A204.1 (cell line): Measurements from ENCODE around the gene ACP1.

Experiments used
- FAIRE-seq: peaks from 2 replicates; lab custom pipeline; 2012; peaks lifted over from hg19 to GRCh38; lab: Jason Lieb, UNC

The ACP1 gene

DNA sequence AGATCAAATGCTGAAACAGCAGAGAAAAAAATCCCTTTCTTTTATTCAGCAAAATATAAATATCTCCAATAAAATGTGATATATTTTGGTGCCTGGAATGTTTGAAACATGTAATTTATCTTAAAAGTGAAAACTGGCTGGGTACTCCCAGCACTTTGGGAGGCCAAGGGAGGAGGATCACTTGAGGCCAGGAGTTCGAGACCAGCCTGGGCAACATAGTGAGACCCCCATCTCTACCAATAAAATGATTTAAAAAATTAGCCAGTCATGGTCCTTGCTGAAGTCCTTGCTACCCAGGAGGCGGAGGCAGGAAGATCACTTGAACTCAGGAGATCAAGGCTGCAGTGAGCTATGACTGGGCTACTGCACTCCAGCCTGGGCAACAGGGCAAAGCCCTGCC lies 9.6 kb upstream of the ACP1 start:
- no peak for FAIRE-seq

DNA sequence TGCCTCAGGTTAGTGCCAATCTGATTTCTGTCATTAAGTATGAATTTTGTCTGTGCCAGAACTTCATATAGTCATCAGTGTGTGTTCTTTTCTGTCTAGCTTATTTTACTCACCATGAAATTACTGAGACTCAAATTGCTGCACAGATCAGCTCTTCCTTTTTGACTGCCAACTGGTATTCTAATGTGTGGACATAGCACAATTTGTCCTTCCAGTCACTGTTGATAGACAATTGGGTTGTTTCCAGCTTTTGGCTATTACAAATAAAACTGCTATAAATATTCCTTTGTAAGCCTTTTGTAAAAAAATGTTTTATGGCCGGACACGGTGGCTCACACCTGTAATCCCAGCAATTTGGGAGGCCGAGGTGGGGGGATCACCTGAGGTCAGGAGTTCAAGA lies 8.7 kb upstream of the ACP1 start:
- no peak for FAIRE-seq

- FAIRE-seq = no peak
Measured at GRCh38 chr2:257429-257828, 7.3 kb upstream of the ACP1 start.

- FAIRE-seq = no peak
Measured at GRCh38 chr2:257842-258241, 6.9 kb upstream of the ACP1 start.

DNA sequence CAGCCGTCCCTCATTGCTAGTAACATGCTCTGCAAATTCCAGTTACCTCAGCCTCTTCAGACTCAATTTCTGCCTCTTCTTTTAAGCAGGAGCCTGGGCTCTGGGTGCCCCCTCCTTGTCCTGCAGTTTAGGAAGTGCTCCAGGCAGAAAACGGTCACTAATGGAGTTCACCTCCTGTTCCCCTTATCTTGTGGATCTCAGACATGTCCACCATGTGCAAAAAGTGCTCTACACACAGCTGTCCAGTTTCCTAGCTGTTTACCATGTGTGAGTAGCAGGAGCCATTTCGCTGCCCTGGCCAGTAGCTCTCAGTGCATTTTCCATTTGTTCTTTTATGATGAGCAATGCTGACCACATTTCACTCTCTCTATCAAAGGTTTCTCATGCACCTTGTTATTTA lies 5.8 kb upstream of the ACP1 start:
- no peak for FAIRE-seq

GRCh38 chr2:259789-260331 lies 4.9 kb upstream of the ACP1 start:
- no peak for FAIRE-seq

- no peak for FAIRE-seq
Measured at GRCh38 chr2:260507-261161, 4.1 kb upstream of the ACP1 start.

GRCh38 chr2:262117-262516 lies 2.6 kb upstream of the ACP1 start:
- no peak for FAIRE-seq

DNA sequence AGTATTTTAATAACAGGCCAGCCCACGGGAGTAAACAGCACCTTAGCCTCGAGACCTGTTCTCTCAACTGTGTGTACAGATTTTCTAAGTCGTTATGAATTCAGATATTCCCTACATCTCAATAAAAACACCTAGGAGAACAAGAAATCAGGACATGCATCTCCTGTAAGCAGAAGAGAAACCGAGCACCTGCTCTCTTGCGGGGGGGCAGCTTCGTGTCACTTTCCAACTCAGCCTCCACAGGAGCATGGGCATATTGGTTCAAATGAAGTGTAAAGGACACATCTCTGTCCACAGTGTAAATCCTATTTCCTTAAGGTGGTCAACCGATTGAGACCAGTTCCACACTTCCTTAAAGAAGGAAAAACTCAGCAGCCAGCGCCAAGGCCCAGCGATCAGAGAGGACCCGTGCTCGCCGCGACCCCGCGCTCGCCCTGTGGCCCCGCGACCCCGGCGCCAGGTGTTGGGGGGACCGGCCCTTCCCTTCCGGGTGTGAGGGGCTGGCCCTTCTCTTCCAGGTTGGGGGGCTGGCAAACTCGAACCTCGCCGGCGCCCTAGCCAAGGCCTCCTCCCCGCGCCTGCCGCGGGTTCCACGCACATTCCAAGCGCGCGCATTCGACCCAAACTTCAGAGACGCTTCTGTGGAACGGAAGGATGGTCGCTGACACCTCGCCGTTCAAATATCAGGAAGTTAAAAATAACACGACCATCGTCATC lies 1.6 kb upstream of the ACP1 start:
- no peak for FAIRE-seq

DNA sequence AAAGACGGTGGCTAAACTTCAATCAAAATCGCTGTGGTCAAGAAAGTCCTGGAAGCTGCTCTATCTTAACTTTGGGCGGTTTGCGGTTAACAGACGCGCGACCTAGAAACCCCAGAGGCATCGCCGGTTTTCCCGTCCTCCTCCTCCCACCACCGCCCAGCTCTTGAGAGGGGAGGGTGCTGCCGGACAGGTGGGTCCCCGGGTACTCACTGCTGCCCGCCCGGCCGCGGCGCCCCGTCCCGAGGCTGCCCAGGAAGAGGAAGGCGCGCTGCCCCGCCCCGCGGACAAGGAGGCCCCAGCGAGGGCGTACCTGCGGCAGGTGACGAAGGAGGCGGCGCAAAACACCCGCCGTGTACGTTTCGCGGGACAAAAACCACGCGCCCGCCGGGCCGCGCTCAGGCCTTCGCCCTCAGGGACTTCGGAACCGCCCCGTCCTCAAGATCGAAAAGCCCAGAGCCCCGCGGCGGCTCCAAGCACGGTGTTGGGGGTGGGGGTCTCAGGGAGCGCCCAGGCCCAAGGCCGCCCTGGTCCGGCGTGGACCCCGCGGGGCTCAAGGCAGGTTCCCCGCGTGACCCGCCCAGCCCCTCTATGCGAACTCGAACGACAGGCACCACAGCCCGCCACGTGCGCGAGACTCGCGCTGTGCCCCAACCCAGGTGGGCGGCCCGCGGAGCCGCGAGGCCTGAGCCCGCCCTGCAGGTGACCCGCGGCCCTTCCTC lies 814 bp upstream of the ACP1 start, which contains the start of gene SH3YL1:
SH3YL1 (minus strand) TSS at position 259 of the 719 bp plus-strand sequence; CDS start at position 211, 48 bp downstream.
- no peak for FAIRE-seq

DNA sequence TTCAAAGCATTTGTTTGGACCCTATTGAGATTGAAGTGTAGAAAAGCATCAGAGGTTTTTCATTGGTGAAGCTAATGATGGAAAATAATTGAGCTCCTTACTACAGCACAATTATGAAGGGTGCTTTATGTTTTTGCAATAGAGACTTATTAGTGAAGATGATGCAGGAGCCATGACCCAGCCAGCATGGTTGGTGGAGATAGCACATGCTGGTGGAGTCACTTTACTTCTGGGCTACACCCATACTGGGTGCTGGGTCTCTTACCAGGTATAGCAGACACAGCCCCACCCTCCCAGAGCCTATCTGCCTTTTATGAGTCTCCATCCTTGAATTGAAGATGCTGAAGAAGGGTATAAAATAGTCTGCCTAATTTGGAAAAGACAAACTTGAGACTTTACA lies 3.6 kb downstream of the ACP1 start:
- no peak for FAIRE-seq

- FAIRE-seq = no peak
Measured at GRCh38 chr2:269356-270030, 4.7 kb downstream of the ACP1 start.

- no peak for FAIRE-seq
Measured at GRCh38 chr2:270861-271260, 6.1 kb downstream of the ACP1 start.

GRCh38 chr2:271917-272316 lies 7.2 kb downstream of the ACP1 start:
- FAIRE-seq = no peak

- no peak for FAIRE-seq
Measured at GRCh38 chr2:273333-273732, 8.6 kb downstream of the ACP1 start.

DNA sequence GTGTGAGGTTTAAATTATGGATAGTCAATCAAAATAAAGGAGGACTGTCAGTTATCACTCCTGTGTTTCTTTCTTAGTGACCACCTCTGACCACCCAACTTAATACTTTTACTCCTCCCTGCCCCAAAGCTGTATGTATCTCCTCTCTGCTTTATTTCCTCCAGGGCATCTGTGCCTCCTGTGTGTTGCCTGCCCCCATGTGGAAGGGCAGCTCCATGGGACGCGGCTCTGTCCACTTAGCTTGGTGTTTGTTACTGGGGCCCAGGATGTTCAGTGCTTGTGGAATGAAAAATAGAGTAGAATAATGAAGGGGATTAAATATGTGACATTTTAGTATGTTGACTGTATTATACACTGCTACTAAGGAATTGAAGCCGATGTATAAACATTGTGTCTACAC lies 9.8 kb downstream of the ACP1 start:
- FAIRE-seq = no peak

- FAIRE-seq = no peak
Measured at GRCh38 chr2:275466-275865, 10.7 kb downstream of the ACP1 start.

DNA sequence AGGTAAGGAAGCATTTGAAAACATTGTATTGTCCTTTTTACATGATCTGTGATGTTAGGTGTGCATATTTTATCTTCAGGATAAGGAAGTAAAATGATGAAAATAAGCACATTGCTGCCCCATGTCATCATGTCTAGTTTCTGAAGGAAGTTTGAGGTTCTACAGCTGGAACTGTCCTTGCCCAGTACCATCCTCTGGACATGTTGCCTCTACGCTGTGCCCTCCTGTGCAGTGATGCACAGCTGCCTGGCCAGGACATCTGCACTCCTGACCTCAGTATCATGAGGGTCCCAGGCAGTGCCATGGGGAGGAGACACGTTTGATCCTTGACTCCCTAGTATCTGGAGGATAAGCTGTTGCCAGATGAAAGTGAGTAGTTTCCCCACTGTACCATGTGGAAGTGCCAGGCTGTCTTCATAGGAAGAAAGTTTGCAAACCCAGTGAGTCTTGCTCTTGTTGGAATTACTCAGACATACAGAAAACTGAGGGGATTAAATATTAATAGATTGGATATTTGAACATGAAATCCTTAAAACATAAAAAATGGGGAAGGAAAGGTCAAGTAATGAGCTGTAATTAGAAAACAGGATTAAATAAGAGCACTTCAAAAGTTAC lies 13.7 kb downstream of the ACP1 start:
- FAIRE-seq = no peak

GRCh38 chr2:278927-279320 lies 14.2 kb downstream of the ACP1 start:
- FAIRE-seq = no peak

DNA sequence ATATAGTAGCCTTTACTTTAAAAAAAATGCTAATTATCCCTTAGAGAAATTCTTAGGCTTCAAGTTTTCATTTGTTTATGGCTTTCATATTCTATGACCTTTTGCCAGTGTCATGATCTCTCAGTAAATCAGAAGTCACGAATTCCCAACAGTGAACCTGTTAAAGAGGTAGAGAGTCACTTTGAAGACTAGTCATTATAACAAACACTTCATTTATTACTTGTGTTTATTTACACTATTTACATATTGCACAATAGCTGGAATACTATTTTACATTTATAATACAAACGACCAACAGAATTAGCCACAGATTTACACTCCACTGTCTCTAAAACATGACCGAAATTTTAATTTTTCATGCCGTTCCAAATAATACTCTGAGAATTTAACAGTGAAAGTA lies 14.6 kb downstream of the ACP1 start:
- no peak for FAIRE-seq

- no peak for FAIRE-seq
Measured at GRCh38 chr2:279956-280649, 15.4 kb downstream of the ACP1 start.
